Measurements from ENCODE around the gene NID2. TPM values are rescaled to one million over a fixed set of nuclear protein-coding genes. Genes with fewer than 3 reads are reported as not detected.

The NID2 gene
- total and polyA plus RNA-seq, 2 of the 4 experiments (the other 2 are of a cell fraction), result 101 to 303 TPM

- H3K4me2 ChIP-seq (ENCODE audit: low read depth, low read length), result peak overlapping the region; percentile 35; the same call in 1 of the 2 replicates
- H4K20me1 ChIP-seq (ENCODE audit: insufficient read depth, low read length), result no peaks in the 10 kb centered on the region
- ChIA-PET POLR2A (ENCODE audit: unreplicated experiment) (no interaction called here), CTCF (no interaction called here)
- H4K8ac ChIP-seq (ENCODE audit: low read depth in 2 of 2, low read length in 2 of 2), result peak overlapping the region; percentile 12 to 67; a peak in 3 of 4 replicates
- H4K91ac ChIP-seq (ENCODE audit: insufficient read depth, low read depth, low read length), result peak overlapping the region; percentile 77
- H3K27ac ChIP-seq (ENCODE audit: insufficient read depth, low read length), result peak overlapping the region; percentile 89
- H2AK9ac ChIP-seq (replicated peaks; ENCODE audit: low read depth, low read length, poor library complexity), result no peak overlapping the region
- peak overlapping the region; percentile 78; the same call in 1 of the 2 replicates for H2BK120ac ChIP-seq (ENCODE audit: low read depth, low read length)
- no peak overlapping the region; the same call in 1 of the 2 replicates for H3K56ac ChIP-seq (ENCODE audit: extremely low read depth, insufficient read depth, low read length)
- no peaks in the 10 kb centered on the region for H3K79me1 ChIP-seq (ENCODE audit: low read depth in 1 of 2, low read length in 2 of 2)
- no peak for TF ChIP-seq MXI1 (IDR thresholded peaks at IDR 0.05; ENCODE audit: borderline replicate concordance, low read depth, low read length)
- TF ChIP-seq ELK1 (IDR thresholded peaks at IDR 0.05; ENCODE audit: borderline replicate concordance, low read depth, low read length), result no peak
- no peak for TF ChIP-seq MAZ (IDR thresholded peaks at IDR 0.05; ENCODE audit: borderline replicate concordance, low read depth, low read length)
- no peak for TF ChIP-seq USF2 (IDR thresholded peaks at IDR 0.05; ENCODE audit: low read depth, low read length)
- TF ChIP-seq RFX5 (IDR thresholded peaks at IDR 0.05; ENCODE audit: low read depth, low read length), result no peak
- TF ChIP-seq CTCF (conservative IDR thresholded peaks at IDR 0.05; ENCODE audit: low read depth, low read length), result no peak
- TF ChIP-seq MAFK (IDR thresholded peaks at IDR 0.05; ENCODE audit: low read depth, low read length), result no peak
- TF ChIP-seq CHD1 (IDR thresholded peaks at IDR 0.05; ENCODE audit: low read depth, low read length), result no peak
- no peak for TF ChIP-seq CEBPB (IDR thresholded peaks at IDR 0.05; ENCODE audit: low read depth, low read length)
- TF ChIP-seq POLR2A (IDR thresholded peaks at IDR 0.05; ENCODE audit: low read depth, low read length), result no peak
- no peak for TF ChIP-seq NFE2L2 (IDR thresholded peaks at IDR 0.05; ENCODE audit: low read depth, low read length)
- TF ChIP-seq RAD21 (IDR thresholded peaks at IDR 0.05; ENCODE audit: low read length), result no peak
- TF ChIP-seq RCOR1 (IDR thresholded peaks at IDR 0.05; ENCODE audit: insufficient replicate concordance, low read length), result no peak
- H2AK5ac ChIP-seq (ENCODE audit: low read depth, low read length), result peak overlapping the region; percentile 68
- H2BK20ac ChIP-seq (ENCODE audit: low read depth, low read length), result peak overlapping the region; percentile 77
- H3K36me3 ChIP-seq (ENCODE audit: control insufficient read depth, insufficient read depth, low read length), result no peaks in the 10 kb centered on the region
- 40% methylated on average over 2 of the region's 14 CpGs; no CpG with 5 or more reads in 1 of the 2 experiments for WGBS, 2 experiments (ENCODE audit: extremely low coverage in 2 of 2, insufficient read length in 1 of 2)
- H3K27me3 ChIP-seq (ENCODE audit: control insufficient read depth, insufficient read depth, low read length), result no peaks in the 10 kb centered on the region
- no TSS peak for BruUV-seq (replicated peaks)
- peaks cover 24% of the 10 kb centered on the region for H3K4me1 ChIP-seq (ENCODE audit: control insufficient read depth, insufficient read depth, low read length)
- peak overlapping the region; percentile 91 for H3K18ac ChIP-seq (ENCODE audit: low read depth, low read length)
- H4K5ac ChIP-seq (ENCODE audit: low read depth, low read length), result peak overlapping the region; percentile 78
- H2AFZ ChIP-seq (replicated peaks; ENCODE audit: low read length, poor library complexity), result peak overlapping the region; percentile 65
- H3K9me1 ChIP-seq (ENCODE audit: insufficient read depth, low read length), result peaks cover 2% of the 10 kb centered on the region; the same call in 1 of the 2 replicates
- no peak overlapping the region for H3K23ac ChIP-seq (ENCODE audit: low read depth, low read length)
- H3K4me3 ChIP-seq (ENCODE audit: insufficient read depth, low read depth, low read length), result no peak overlapping the region
- no peak overlapping the region for H3K9ac ChIP-seq (ENCODE audit: low read depth, low read length)
- in situ Hi-C loops (cut with MboI; ENCODE audit: low sequenced_read_pairs), result no loop called here
- intact Hi-C loops (cut with micrococcal nuclease), result no loop called here
- peak overlapping the region; percentile 44; the same call in 1 of the 2 replicates for H3K4ac ChIP-seq (ENCODE audit: low read depth, low read length)
- peak overlapping the region; percentile 51 for H3K14ac ChIP-seq (replicated peaks; ENCODE audit: low read depth, low read length)
- H3K9me3 ChIP-seq (ENCODE audit: control insufficient read depth, insufficient read depth, low read length), result no peaks in the 10 kb centered on the region
- peak overlapping the region; percentile 63 for H2BK5ac ChIP-seq (ENCODE audit: low read depth, low read length, poor library complexity, severe bottlenecking)
- ATAC-seq (ENCODE audit: low read depth), result peak; percentile 76
- peak overlapping the region; percentile 74; the same call in 2 of the 3 replicates for H2BK15ac ChIP-seq (ENCODE audit: low read depth, low read length)
- dilution Hi-C loops (cut with HindIII; ENCODE audit: low sequenced_read_pairs, unreplicated experiment), result no loop called here
- peak; percentile 54 for DNase-seq
Measured at GRCh38 chr14:52117111-52117832, 48.4 kb upstream of the NID2 start.
